SK-N-SH (cell line): ENCODE measurements around the gene PAPPA2. TPM values are rescaled to one million over a fixed set of nuclear protein-coding genes. Genes with fewer than 3 reads are reported as not detected.

ENCODE experiments used
- CTCF ChIA-PET: fragments of 300-600, 350-600 bp; formaldehyde crosslinking; extraction: SDS; loops from one replicate; lab custom pipeline; 2021; lab: Yijun Ruan, JAX
- POLR2A ChIA-PET: fragments of 350-600 bp; sonication (Branson Sonifier 250); formaldehyde crosslinking; extraction: SDS; loops from one replicate; lab custom pipeline; 2020; ENCODE audit warnings: antibody characterized with exemption, inconsistent platforms; lab: Yijun Ruan, JAX
- DNase-seq: peaks from one replicate; pipeline ENCODE4 v3.0.0; 2012
- H2AFZ ChIP-seq: fragments of 200-600 bp; sonication (generic); 2 replicates; pipeline ENCODE4 v1.8.1; 2016; ENCODE audit warnings: antibody characterized with exemption, mild to moderate bottlenecking, low read depth
- H3F3A ChIP-seq: fragments of 200-600 bp; sonication (generic); replicated peaks from 2 replicates; pipeline ENCODE3; 2016; ENCODE audit warnings: antibody characterized with exemption, mild to moderate bottlenecking; ENCODE audit not compliant: insufficient read depth
- H3K27ac ChIP-seq, 2 experiments: fragments of 200-500 bp in 1 of 2; fragments of 200-600 bp in 1 of 2; sonication (Bioruptor generic) in 1 of 2; sonication (generic), shearing (Covaris generic) in 1 of 2; 2 replicates each; pipeline versions ENCODE4 v1.5.1 to v1.6.1; 2014 to 2016; ENCODE audit warnings: low read depth in 2 of 2, inconsistent platforms in 1 of 2, low read length in 1 of 2, mild to moderate bottlenecking in 1 of 2, mixed read lengths in 1 of 2
- H3K27me3 ChIP-seq: fragments of 200-600 bp; sonication (generic), shearing (Covaris generic); 2 replicates; pipeline ENCODE4 v1.6.1; 2016; ENCODE audit warnings: mixed run types; ENCODE audit not compliant: insufficient read depth
- H3K36me3 ChIP-seq, 2 experiments: fragments of 200-500 bp in 1 of 2; fragments of 200-600 bp in 1 of 2; sonication (Bioruptor generic) in 1 of 2; sonication (generic) in 1 of 2; replicated peaks in 1 of 2; 2 replicates each; pipeline versions ENCODE3 to v1.5.1; 2014 to 2016; ENCODE audit warnings: low read length in 1 of 2, mild to moderate bottlenecking in 1 of 2; ENCODE audit not compliant: insufficient read depth in 2 of 2, control insufficient read depth in 1 of 2
- H3K4me1 ChIP-seq, 2 experiments: fragments of 200-500 bp in 1 of 2; fragments of 200-600 bp in 1 of 2; sonication (Bioruptor generic) in 1 of 2; sonication (generic), shearing (Covaris generic) in 1 of 2; 2 replicates each; pipeline versions ENCODE4 v1.5.1 to v1.6.1; 2014 to 2016; ENCODE audit warnings: low read depth in 1 of 2, low read length in 1 of 2, mixed run types in 1 of 2; ENCODE audit not compliant: insufficient read depth in 2 of 2, control insufficient read depth in 1 of 2
- H3K4me2 ChIP-seq: fragments of 200-600 bp; sonication (generic), shearing (Covaris generic); 2 replicates; pipeline ENCODE4 v1.6.1; 2017; ENCODE audit warnings: mixed run types
- H3K4me3 ChIP-seq, 2 experiments: fragments of 200-500 bp in 1 of 2; fragments of 200-600 bp in 1 of 2; sonication (Bioruptor generic) in 1 of 2; sonication (generic), shearing (Covaris generic) in 1 of 2; 2 replicates each; pipeline versions ENCODE4 v1.5.1 to v1.8.1; 2014 to 2016; ENCODE audit warnings: low read depth in 2 of 2, inconsistent platforms in 1 of 2, low read length in 1 of 2, mild to moderate bottlenecking in 1 of 2, mixed read lengths in 1 of 2, moderate library complexity in 1 of 2
- H3K79me2 ChIP-seq: fragments of 200-600 bp; sonication (generic); 2 replicates; pipeline ENCODE4 v1.8.1; 2017; ENCODE audit warnings: mild to moderate bottlenecking; ENCODE audit not compliant: insufficient read depth
- H3K9ac ChIP-seq: fragments of 200-600 bp; sonication (generic); 2 replicates; pipeline ENCODE4 v1.6.1; 2017; ENCODE audit warnings: mixed run types
- H3K9me2 ChIP-seq: fragments of 200-600 bp; sonication (generic); 2 replicates; pipeline ENCODE4 v1.6.1; 2017; ENCODE audit warnings: mixed run types
- H3K9me3 ChIP-seq: fragments of 200-600 bp; sonication (generic); 2 replicates; pipeline ENCODE4 v1.6.1; 2017; ENCODE audit warnings: mixed run types, mild to moderate bottlenecking, moderate library complexity
- H4K20me1 ChIP-seq: fragments of 200-600 bp; sonication (generic); 2 replicates; pipeline ENCODE4 v1.6.1; 2017; ENCODE audit warnings: mild to moderate bottlenecking, mixed run types; ENCODE audit not compliant: insufficient read depth
- CHD2 ChIP-seq: fragments of 150-350 bp; IDR thresholded peaks from 2 replicates; pipeline ENCODE4 v1.6.1; 2018; ENCODE audit warnings: low read length; ENCODE audit not compliant: partially characterized antibody
- ELF1 ChIP-seq: IDR thresholded peaks from 2 replicates; pipeline ENCODE4 v1.4.0; 2012
- EP300 ChIP-seq, 2 experiments: IDR thresholded peaks; 2 replicates each; pipeline versions ENCODE4 v1.4.0 to v1.6.1; 2012; ENCODE audit warnings: borderline replicate concordance in 1 of 2, low read depth in 1 of 2, low read length in 1 of 2
- FOSL2 ChIP-seq: IDR thresholded peaks from 2 replicates; pipeline ENCODE4 v1.4.0; 2012; ENCODE audit warnings: low read depth, mild to moderate bottlenecking, moderate library complexity, borderline replicate concordance
- JUND ChIP-seq: IDR thresholded peaks from 2 replicates; pipeline ENCODE4 v1.4.0; 2012
- MEF2A ChIP-seq: IDR thresholded peaks from 2 replicates; pipeline ENCODE4 v1.4.0; 2012; ENCODE audit warnings: low read depth, borderline replicate concordance
- MXI1 ChIP-seq: IDR thresholded peaks from 2 replicates; pipeline ENCODE4 v1.6.1; 2012; ENCODE audit warnings: mild to moderate bottlenecking, low read depth, low read length, improper control_type of control experiment
- RAD21 ChIP-seq: IDR thresholded peaks from 2 replicates; pipeline ENCODE4 v1.6.1; 2012; ENCODE audit warnings: mild to moderate bottlenecking, low read length
- RXRA ChIP-seq: IDR thresholded peaks from 2 replicates; pipeline ENCODE4 v1.4.0; 2012; ENCODE audit warnings: low read depth, mild to moderate bottlenecking, borderline replicate concordance
- SIN3A ChIP-seq: IDR thresholded peaks from 2 replicates; pipeline ENCODE4 v1.6.1; 2012; ENCODE audit warnings: low read depth, mild to moderate bottlenecking, low read length, moderate library complexity, borderline replicate concordance
- TAF1 ChIP-seq: IDR thresholded peaks from 2 replicates; pipeline ENCODE4 v1.6.1; 2012; ENCODE audit warnings: low read depth, mild to moderate bottlenecking, low read length, moderate library complexity, borderline replicate concordance
- TCF12 ChIP-seq: IDR thresholded peaks from 2 replicates; pipeline ENCODE4 v1.4.0; 2012
- TEAD4 ChIP-seq: IDR thresholded peaks from 2 replicates; pipeline ENCODE4 v1.4.0; 2012; ENCODE audit warnings: mild to moderate bottlenecking, borderline replicate concordance; ENCODE audit not compliant: insufficient read depth
- YY1 ChIP-seq: IDR thresholded peaks from 2 replicates; pipeline ENCODE4 v1.4.0; 2012; ENCODE audit warnings: low read depth, mild to moderate bottlenecking
- WGBS: methylation state at CpG from one replicate; pipeline ENCODE4 v1.1.6; 2017; ENCODE audit warnings: low lambda C conversion rate; 5-methylcytosine and 5-hydroxymethylcytosine counted together
- polyA plus RNA-seq, 3 experiments: library from polyadenylated mRNA; depleted of rRNA; stranded (reverse); fragments of >200 nt; gene quantifications; 2 replicates each; pipeline ENCODE4 v1.2.3, GENCODE V29; 2012
- TF ChIP-seq, protein P1 (sequence below): IDR thresholded peaks from 2 replicates; pipeline ENCODE4 v1.4.0; 2012; ENCODE audit warnings: low read depth
- TF ChIP-seq, protein P2 (sequence below): IDR thresholded peaks from 2 replicates; pipeline ENCODE4 v1.4.0; 2012; ENCODE audit warnings: low read depth, borderline replicate concordance
- TF ChIP-seq, protein P3 (sequence below): fragments of 200-600 bp; sonication (generic); IDR thresholded peaks from 2 replicates; pipeline ENCODE4 v1.6.1; 2017; ENCODE audit warnings: antibody characterized with exemption, mild to moderate bottlenecking, moderate library complexity
- TF ChIP-seq, protein P4 (sequence below): IDR thresholded peaks from 2 replicates; pipeline ENCODE4; 2012
- TF ChIP-seq, protein P5 (sequence below): IDR thresholded peaks from 2 replicates; pipeline ENCODE4 v1.6.1; 2012; ENCODE audit warnings: mild to moderate bottlenecking, low read depth, low read length, moderate library complexity
- TF ChIP-seq, protein P6 (sequence below): IDR thresholded peaks from 2 replicates; pipeline ENCODE4 v1.4.0; 2012; ENCODE audit warnings: low read depth, borderline replicate concordance

The PAPPA2 gene
- polyA plus RNA-seq, 1 of the 3 experiments (the other 2 are of a cell fraction): 0.02 TPM

DNA sequence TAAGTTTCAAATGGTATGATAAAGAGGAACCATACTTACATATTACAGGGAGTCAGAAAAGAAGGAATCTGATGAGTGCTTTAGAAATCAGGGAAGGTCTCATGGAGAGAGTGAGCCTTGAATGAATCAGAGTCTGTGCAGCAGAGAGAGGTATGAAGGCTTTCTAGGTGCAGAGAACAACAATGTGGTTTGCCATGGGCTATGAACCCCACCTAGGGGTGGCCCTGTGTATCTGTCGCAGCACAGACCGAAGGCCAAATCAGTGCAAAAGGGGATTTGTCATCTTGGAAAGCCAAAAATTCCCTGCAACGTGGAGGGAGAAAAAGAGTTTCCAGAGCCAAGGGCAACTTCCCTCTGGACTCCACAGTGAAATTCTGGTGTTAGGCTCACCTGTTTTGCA is 3.5 kb downstream of the PAPPA2 start (continued):
- TF ChIP-seq MXI1 (no peak), YY1 (no peak), EP300 (IDR thresholded peaks at IDR 0.05; ENCODE audit: borderline replicate concordance in 1 of 2, low read depth in 1 of 2, low read length in 1 of 2) (no peak)

DNA sequence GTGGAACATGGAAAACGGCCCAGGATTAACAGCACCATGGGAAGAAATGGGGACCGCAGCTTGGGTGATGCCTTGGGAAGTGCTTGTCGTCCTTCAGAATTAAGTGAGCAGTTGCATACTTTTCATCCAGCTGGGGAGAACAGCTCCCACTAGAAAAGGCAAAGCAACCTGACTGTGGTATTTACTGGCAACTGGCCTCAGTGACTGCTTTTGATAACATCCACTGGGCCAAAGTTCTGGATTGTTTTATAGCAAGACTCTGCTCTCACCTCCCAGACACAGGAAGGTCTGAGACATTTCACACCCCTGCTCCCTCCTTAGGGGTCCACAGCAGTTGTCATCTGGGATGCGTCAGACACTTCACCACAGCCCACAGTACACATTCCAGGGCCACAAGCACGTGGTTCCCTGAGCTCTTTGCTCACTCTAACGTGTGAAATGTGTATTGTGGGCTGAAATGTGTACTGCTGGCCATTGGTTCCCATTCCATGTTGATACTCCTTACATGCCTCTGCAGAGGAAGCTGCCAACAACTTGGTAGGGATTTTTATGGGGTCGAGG is 6.6 kb downstream of the PAPPA2 start:
- Histone ChIP-seq H3K9ac (no peak overlapping the region), H3K36me3 (no peaks in the 10 kb centered on the region), H3K9me3 (no peaks in the 10 kb centered on the region), H3K79me2 (no peaks in the 10 kb centered on the region), H3K4me3 (no peak overlapping the region), H3K4me2 (no peak overlapping the region), H3K9me2 (no peaks in the 10 kb centered on the region), H2AFZ (no peak overlapping the region), H3K27me3 (no peaks in the 10 kb centered on the region), H4K20me1 (no peaks in the 10 kb centered on the region), H3F3A (no peaks in the 10 kb centered on the region), H3K4me1 (no peaks in the 10 kb centered on the region), H3K27ac (no peak overlapping the region)
- WGBS: 8% methylated on average over 6 of the region's 7 CpGs
- POLR2A ChIA-PET: no interaction called here
- CTCF ChIA-PET: interaction anchor here (1.0 kb wide), 1 partner anchor 7 kb away, joined by 3 read pairs; the partner anchor contains the start of gene PAPPA2
- no peak for TF ChIP-seq JUND
- no peak for TF ChIP-seq TAF1
- TF ChIP-seq, protein P1, sequence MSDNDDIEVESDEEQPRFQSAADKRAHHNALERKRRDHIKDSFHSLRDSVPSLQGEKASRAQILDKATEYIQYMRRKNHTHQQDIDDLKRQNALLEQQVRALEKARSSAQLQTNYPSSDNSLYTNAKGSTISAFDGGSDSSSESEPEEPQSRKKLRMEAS: no peak
- TF ChIP-seq, protein P2, sequence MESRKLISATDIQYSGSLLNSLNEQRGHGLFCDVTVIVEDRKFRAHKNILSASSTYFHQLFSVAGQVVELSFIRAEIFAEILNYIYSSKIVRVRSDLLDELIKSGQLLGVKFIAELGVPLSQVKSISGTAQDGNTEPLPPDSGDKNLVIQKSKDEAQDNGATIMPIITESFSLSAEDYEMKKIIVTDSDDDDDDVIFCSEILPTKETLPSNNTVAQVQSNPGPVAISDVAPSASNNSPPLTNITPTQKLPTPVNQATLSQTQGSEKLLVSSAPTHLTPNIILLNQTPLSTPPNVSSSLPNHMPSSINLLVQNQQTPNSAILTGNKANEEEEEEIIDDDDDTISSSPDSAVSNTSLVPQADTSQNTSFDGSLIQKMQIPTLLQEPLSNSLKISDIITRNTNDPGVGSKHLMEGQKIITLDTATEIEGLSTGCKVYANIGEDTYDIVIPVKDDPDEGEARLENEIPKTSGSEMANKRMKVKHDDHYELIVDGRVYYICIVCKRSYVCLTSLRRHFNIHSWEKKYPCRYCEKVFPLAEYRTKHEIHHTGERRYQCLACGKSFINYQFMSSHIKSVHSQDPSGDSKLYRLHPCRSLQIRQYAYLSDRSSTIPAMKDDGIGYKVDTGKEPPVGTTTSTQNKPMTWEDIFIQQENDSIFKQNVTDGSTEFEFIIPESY: no peak
- TF ChIP-seq, protein P3, sequence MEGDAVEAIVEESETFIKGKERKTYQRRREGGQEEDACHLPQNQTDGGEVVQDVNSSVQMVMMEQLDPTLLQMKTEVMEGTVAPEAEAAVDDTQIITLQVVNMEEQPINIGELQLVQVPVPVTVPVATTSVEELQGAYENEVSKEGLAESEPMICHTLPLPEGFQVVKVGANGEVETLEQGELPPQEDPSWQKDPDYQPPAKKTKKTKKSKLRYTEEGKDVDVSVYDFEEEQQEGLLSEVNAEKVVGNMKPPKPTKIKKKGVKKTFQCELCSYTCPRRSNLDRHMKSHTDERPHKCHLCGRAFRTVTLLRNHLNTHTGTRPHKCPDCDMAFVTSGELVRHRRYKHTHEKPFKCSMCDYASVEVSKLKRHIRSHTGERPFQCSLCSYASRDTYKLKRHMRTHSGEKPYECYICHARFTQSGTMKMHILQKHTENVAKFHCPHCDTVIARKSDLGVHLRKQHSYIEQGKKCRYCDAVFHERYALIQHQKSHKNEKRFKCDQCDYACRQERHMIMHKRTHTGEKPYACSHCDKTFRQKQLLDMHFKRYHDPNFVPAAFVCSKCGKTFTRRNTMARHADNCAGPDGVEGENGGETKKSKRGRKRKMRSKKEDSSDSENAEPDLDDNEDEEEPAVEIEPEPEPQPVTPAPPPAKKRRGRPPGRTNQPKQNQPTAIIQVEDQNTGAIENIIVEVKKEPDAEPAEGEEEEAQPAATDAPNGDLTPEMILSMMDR: no peak
- no peak for TF ChIP-seq MEF2A
- TF ChIP-seq, protein P4, sequence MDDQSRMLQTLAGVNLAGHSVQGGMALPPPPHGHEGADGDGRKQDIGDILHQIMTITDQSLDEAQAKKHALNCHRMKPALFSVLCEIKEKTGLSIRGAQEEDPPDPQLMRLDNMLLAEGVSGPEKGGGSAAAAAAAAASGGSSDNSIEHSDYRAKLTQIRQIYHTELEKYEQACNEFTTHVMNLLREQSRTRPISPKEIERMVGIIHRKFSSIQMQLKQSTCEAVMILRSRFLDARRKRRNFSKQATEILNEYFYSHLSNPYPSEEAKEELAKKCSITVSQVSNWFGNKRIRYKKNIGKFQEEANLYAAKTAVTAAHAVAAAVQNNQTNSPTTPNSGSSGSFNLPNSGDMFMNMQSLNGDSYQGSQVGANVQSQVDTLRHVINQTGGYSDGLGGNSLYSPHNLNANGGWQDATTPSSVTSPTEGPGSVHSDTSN: no peak
- TF ChIP-seq RXRA: no peak
- no peak for TF ChIP-seq CHD2
- no peak for TF ChIP-seq YY1
- no peak for TF ChIP-seq EP300 (IDR thresholded peaks at IDR 0.05; ENCODE audit: borderline replicate concordance in 1 of 2, low read depth in 1 of 2, low read length in 1 of 2)
- TF ChIP-seq TCF12: no peak
- TF ChIP-seq, protein P5, sequence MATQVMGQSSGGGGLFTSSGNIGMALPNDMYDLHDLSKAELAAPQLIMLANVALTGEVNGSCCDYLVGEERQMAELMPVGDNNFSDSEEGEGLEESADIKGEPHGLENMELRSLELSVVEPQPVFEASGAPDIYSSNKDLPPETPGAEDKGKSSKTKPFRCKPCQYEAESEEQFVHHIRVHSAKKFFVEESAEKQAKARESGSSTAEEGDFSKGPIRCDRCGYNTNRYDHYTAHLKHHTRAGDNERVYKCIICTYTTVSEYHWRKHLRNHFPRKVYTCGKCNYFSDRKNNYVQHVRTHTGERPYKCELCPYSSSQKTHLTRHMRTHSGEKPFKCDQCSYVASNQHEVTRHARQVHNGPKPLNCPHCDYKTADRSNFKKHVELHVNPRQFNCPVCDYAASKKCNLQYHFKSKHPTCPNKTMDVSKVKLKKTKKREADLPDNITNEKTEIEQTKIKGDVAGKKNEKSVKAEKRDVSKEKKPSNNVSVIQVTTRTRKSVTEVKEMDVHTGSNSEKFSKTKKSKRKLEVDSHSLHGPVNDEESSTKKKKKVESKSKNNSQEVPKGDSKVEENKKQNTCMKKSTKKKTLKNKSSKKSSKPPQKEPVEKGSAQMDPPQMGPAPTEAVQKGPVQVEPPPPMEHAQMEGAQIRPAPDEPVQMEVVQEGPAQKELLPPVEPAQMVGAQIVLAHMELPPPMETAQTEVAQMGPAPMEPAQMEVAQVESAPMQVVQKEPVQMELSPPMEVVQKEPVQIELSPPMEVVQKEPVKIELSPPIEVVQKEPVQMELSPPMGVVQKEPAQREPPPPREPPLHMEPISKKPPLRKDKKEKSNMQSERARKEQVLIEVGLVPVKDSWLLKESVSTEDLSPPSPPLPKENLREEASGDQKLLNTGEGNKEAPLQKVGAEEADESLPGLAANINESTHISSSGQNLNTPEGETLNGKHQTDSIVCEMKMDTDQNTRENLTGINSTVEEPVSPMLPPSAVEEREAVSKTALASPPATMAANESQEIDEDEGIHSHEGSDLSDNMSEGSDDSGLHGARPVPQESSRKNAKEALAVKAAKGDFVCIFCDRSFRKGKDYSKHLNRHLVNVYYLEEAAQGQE: no peak
- no peak for TF ChIP-seq SIN3A
- TF ChIP-seq MXI1: no peak
- TF ChIP-seq ELF1: no peak
- TF ChIP-seq, protein P6, sequence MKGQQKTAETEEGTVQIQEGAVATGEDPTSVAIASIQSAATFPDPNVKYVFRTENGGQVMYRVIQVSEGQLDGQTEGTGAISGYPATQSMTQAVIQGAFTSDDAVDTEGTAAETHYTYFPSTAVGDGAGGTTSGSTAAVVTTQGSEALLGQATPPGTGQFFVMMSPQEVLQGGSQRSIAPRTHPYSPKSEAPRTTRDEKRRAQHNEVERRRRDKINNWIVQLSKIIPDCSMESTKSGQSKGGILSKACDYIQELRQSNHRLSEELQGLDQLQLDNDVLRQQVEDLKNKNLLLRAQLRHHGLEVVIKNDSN: no peak
- TF ChIP-seq FOSL2: no peak
- TF ChIP-seq TEAD4: no peak
- no peak for TF ChIP-seq RAD21
- no peak for DNase-seq
